ENCODE data around the gene CASZ1.

DNA sequence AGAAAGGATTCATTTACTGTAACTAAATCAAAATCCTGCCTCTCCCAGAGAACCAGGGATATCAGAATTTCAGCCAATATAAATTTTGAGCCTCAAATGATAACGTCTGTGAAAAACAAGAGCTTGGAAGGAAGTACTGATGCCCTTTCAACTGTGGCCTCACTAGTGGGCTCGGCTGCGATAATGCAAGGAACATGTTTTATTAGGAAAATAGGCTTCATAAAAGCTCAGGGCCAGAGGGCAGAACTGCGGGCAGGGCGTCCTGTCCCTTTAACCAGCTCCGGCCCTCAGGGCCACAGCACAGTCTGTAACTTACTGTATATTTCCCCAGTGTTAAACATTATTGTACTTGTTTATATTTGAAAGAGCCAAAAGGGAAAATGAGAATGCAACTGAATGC lies 199.7 kb downstream of the CASZ1 start:
- no peak for TF ChIP-seq TAF1 (IDR thresholded peaks at IDR 0.05; ENCODE audit: borderline replicate concordance, low read depth, low read length)
- TF ChIP-seq POLR2A (IDR thresholded peaks at IDR 0.05; ENCODE audit: low read depth, low read length), result no peak
- no peak for TF ChIP-seq POLR2AphosphoS5 (IDR thresholded peaks at IDR 0.05; ENCODE audit: low read depth, low read length)

Data from GM12892 (cell line).